Right cardiac atrium (tissue), 5 donors: Measurements from ENCODE around the gene CHST11. TPM values are rescaled to one million over a fixed set of nuclear protein-coding genes. Genes with fewer than 3 reads are reported as not detected.
"Not testable (repeated sequence)": the region's sequence is repeated elsewhere in the genome, so short reads cannot be mapped to it uniquely, and the experiment has no call there.

Source experiments
- ATAC-seq, 2 donors: fragments of 200-7000 bp; cut with Tn5 transposase; one replicate each; pipeline versions ENCODE4 v1.8.0 to v1.9.1; 2020; ENCODE audit warnings: moderate library complexity in 2 of 2, mild to moderate bottlenecking in 1 of 2
- DNase-seq, 3 donors: peaks; one replicate each; pipeline ENCODE4 v3.0.0-alpha.2; 2020
- H3K27ac ChIP-seq: one replicate; pipeline ENCODE4 v1.5.1; 2013; ENCODE audit warnings: mild to moderate bottlenecking, low read length, control low read depth, moderate library complexity
- H3K27me3 ChIP-seq: one replicate; pipeline ENCODE4 v1.6.1; 2013; ENCODE audit not compliant: control insufficient read depth, insufficient read depth
- H3K4me1 ChIP-seq: one replicate; pipeline ENCODE4 v1.6.1; 2013; ENCODE audit warnings: low read length; ENCODE audit not compliant: control insufficient read depth, insufficient read depth
- H3K4me3 ChIP-seq: one replicate; pipeline ENCODE4 v1.5.1; 2013; ENCODE audit warnings: low read length, control low read depth
- H3K9me3 ChIP-seq: one replicate; pipeline ENCODE4 v1.6.1; 2013; ENCODE audit warnings: low read length; ENCODE audit not compliant: control insufficient read depth
- WGBS: extraction: QIAGEN DNeasy Blood & Tissue Kit; methylation state at CpG from one replicate; pipeline ENCODE4 v1.1.7; 2013; 5-methylcytosine and 5-hydroxymethylcytosine counted together
- intact Hi-C, 4 donors: fragments of 100-400 bp; cut with DNase I; formaldehyde crosslinking; loops; one replicate each; pipeline versions ENCODE4 v1.11.0 to v1.14.0; 2022 to 2023
- polyA plus RNA-seq: library from polyadenylated mRNA; stranded (reverse); fragments of 200-250 nt; gene quantifications from one replicate; pipeline ENCODE4 v1.2.3, GENCODE V29; 2013
- total RNA-seq, 4 donors: library from RNA; stranded (reverse); fragmentation: NEBNext Ultra II Directional; extraction: Animal tissue kit (Norgen Biotek cat#: 25700); gene quantifications; one replicate each; pipeline ENCODE4 v1.2.1, GENCODE V29; 2021
- donor health status: healthy with polysubstance abuse.
- donor health status: DM: no; HTN: yes; CAD: no.
- donor health status: DM: no; HTN: no; CAD: no.
- donor health status: DM: no; HTN: yes; CAD: no; lungs with severe emphysema.
- donor health status: DM: yes; HTN: yes; CAD: no.

CHST11 gene
- total and polyA plus RNA-seq, 5 donors = 3.1 to 11.8 (median 9.9) TPM

GRCh38 chr12:104613372-104613771 lies 156.6 kb downstream of the CHST11 start:
- 96% methylated on average over 3 of the region's 3 CpGs for WGBS
- H3K4me1 ChIP-seq, intact Hi-C loops, H3K9me3 ChIP-seq, H3K4me3 ChIP-seq, ATAC-seq, H3K27me3 ChIP-seq, H3K27ac ChIP-seq, DNase-seq: not testable (repeated sequence)

DNA sequence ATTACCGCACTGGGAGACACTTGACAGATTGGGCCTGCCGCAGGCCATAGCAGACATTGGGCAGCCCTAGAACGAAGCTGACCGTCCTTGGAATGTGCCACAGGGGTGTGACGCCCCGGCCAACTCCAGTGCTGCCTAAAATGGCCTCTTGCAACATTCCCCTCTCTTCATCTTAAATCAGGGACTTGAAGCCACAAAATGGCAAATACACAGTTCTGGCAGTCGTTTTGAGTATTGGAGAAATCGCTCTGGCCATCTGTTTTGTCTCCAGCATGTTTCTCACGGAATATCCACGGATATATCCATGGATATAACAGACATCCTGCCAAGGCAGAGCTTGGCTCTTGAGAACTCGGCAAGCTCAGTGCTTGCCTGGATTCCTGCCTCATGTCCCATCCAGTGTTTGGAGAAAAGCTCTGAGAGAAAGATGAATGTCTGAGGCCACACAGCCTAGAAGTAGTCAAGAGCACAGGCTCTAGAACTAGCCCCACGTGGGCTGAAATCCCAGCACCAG lies 158.4 kb downstream of the CHST11 start:
- ATAC-seq (peak; percentile 88 to 93), DNase-seq (peak; percentile 70 to 90 (median 84))
- intact Hi-C loops = no loop called here
- Histone ChIP-seq H3K27ac (peak overlapping the region; percentile 48), H3K4me1 (no peaks in the 10 kb centered on the region), H3K27me3 (no peaks in the 10 kb centered on the region), H3K4me3 (no peak overlapping the region), H3K9me3 (no peaks in the 10 kb centered on the region)
- 45% methylated on average over 12 of the region's 12 CpGs for WGBS

GRCh38 chr12:104618691-104619090 lies 161.9 kb downstream of the CHST11 start:
- no peaks in the 10 kb centered on the region for H3K27me3 ChIP-seq
- no peak for DNase-seq
- peaks cover 3% of the 10 kb centered on the region for H3K4me1 ChIP-seq
- intact Hi-C loops = no loop called here
- H3K27ac ChIP-seq = no peak overlapping the region
- no peaks in the 10 kb centered on the region for H3K9me3 ChIP-seq
- WGBS = 88% methylated on average over 5 of the region's 5 CpGs
- no peak for ATAC-seq
- H3K4me3 ChIP-seq = no peak overlapping the region

- no peak for ATAC-seq
- no peak overlapping the region for H3K4me3 ChIP-seq
- no peak for DNase-seq
- WGBS = 75% methylated on average over 7 of the region's 7 CpGs
- no peaks in the 10 kb centered on the region for H3K9me3 ChIP-seq
- H3K27me3 ChIP-seq = no peaks in the 10 kb centered on the region
- H3K4me1 ChIP-seq = peaks cover 3% of the 10 kb centered on the region
- H3K27ac ChIP-seq = no peak overlapping the region
- intact Hi-C loops = no loop called here
Measured at GRCh38 chr12:104619305-104619704, 162.6 kb downstream of the CHST11 start.

DNA sequence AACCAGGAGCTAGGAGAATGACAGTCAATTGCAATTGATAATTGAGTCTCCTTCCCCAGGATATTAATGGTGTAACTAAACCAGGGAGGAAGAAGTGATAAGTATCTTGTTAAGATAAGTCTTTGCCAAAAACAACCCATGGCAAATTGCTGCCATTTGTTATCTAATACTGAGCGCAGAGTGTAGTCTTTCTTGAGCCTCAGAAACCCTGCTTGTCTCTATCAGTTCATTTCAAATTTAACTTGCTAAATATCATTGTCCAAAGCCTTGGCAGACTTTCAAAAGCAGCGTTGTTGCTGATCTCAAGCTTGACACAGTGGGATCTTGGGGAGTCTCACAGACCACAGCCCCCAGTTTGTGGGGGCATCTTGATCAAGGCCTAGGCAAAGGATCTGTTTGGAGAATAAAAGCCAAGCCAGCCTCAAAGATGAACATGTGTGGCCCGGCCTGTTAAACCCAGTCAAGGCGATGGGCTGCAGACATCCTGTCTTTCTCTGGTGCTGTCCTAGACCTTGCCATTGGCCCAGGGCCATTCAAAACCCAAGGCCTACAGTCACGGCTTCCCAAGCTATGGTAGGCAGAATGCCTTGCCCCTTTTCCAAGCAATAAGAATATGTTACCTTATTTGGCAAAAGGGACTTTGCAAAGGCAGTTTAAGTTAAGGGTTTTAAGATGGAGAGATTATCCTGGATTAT lies 164.2 kb downstream of the CHST11 start:
- Histone ChIP-seq H3K9me3 (no peaks in the 10 kb centered on the region), H3K4me1 (peaks cover 3% of the 10 kb centered on the region), H3K4me3 (no peak overlapping the region), H3K27me3 (no peaks in the 10 kb centered on the region), H3K27ac (no peak overlapping the region)
- intact Hi-C loops = loop anchor here in 1 of 4 donors (5.0 kb wide), 1 partner anchor 231 kb away; no protein-coding TSS in a partner anchor
- DNase-seq (no peak), ATAC-seq (peak; percentile 36 to 51)
- 48% methylated on average over 5 of the region's 5 CpGs for WGBS

GRCh38 chr12:104622928-104623327 lies 166.2 kb downstream of the CHST11 start:
- no peak for ATAC-seq
- 67% methylated on average over 3 of the region's 3 CpGs for WGBS

DNA sequence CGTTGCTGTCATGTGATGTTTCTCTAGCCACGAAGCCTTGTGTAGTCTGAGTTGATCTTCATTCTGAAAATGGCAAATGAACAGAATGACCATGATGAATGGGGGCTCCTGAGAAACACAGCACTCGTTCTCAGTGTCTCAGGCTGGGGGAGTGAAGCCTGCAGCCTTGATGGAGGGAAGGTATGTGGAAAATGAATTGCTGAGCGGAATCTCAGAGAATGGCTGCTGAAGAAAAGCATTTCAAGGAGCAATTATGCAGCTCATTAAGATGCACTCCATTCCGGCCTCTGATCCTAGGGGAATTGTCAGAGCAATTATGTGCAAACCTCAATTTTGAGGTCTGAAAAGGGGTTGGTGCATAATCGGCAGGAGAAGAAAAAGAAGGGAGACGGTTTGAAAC lies 167.1 kb downstream of the CHST11 start:
- Histone ChIP-seq H3K27me3 (no peaks in the 10 kb centered on the region), H3K9me3 (no peaks in the 10 kb centered on the region), H3K4me1 (peaks cover 3% of the 10 kb centered on the region), H3K27ac (no peak overlapping the region), H3K4me3 (no peak overlapping the region)
- DNase-seq = no peak
- 79% methylated on average over 7 of the region's 7 CpGs for WGBS
- intact Hi-C loops = loop anchor here in 1 of 4 donors (5.0 kb wide), 1 partner anchor 228 kb away; no protein-coding TSS in a partner anchor
- ATAC-seq = no peak

More at GRCh38 chr12:104622928-104623327, 166.2 kb downstream of the CHST11 start:
- intact Hi-C loops = loop anchor here in 1 of 4 donors (5.0 kb wide), 1 partner anchor 229 kb away; no protein-coding TSS in a partner anchor
- DNase-seq = no peak
- H3K9me3 ChIP-seq = no peaks in the 10 kb centered on the region
- H3K27me3 ChIP-seq = no peaks in the 10 kb centered on the region
- H3K4me3 ChIP-seq = no peak overlapping the region
- no peak overlapping the region for H3K27ac ChIP-seq
- H3K4me1 ChIP-seq = peaks cover 3% of the 10 kb centered on the region

DNA sequence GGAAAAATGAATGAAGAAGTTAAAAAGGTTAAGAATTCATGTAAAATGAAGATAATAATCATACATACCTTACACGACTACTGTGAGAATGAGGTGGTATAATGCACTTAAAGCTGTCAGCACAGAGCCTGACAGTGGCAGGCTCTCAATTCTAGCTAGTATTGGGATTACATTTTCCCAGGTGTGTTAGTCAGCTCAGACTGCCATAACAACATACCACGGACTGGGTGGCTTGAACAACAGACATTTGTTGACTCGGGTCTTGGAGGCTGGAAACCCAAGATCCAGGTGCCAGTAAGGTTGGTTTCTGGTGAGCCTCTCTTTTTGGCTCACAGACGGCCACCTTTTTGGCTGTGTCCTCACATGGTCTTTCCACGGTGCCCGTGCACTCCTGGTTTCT lies 167.8 kb downstream of the CHST11 start:
- intact Hi-C loops = loop anchor here in 1 of 4 donors (5.0 kb wide), 1 partner anchor 228 kb away; no protein-coding TSS in a partner anchor
- DNase-seq (no peak), ATAC-seq (no peak)
- Histone ChIP-seq H3K4me1 (peaks cover 3% of the 10 kb centered on the region), H3K27ac (no peak overlapping the region), H3K4me3 (no peak overlapping the region), H3K9me3 (no peaks in the 10 kb centered on the region), H3K27me3 (no peaks in the 10 kb centered on the region)
- WGBS = 89% methylated on average over 6 of the region's 6 CpGs

DNA sequence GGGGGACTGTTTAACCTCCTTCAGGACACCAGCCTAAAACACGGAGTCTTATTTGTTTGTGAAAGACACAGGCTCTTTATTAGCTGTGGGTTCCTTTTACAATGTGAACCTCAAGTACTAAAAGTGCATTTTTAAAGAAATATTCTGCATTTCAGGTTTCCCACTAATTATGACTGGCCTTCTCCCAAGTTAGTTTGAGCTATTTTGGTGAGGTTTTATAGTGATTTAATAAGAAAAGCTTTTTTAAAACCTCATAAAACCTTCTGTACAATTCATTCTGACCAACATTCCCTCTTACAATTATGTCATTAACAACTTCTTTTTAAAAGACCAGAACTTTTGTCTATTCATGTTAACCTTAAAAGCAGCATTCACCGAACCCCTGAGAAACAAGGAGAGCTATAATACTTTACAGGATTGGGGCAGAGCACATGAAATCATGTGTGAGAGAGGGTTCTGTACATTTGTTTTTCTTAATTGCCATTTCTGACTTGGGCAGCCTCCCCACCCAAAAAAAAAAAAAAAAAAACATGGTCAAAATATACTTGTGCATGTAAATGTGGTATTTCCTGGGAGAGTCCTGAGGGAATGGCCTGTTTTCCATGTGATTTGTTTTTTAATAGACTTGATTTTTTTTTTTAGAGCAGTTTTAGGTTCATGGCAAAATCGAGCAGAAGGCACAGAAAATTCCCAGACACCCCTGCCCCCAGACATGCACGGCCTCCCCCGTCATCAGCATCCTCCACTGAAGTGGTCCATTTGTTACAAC lies 169.5 kb downstream of the CHST11 start:
- intact Hi-C loops = no loop called here
- H3K9me3 ChIP-seq = no peaks in the 10 kb centered on the region
- H3K4me3 ChIP-seq = no peak overlapping the region
- H3K27ac ChIP-seq = no peak overlapping the region
- DNase-seq = no peak
- ATAC-seq = no peak
- no peaks in the 10 kb centered on the region for H3K27me3 ChIP-seq
- WGBS = 83% methylated on average over 5 of the region's 5 CpGs
- no peaks in the 10 kb centered on the region for H3K4me1 ChIP-seq

GRCh38 chr12:104627231-104627989 lies 170.7 kb downstream of the CHST11 start:
- 79% methylated on average over 7 of the region's 7 CpGs for WGBS
- intact Hi-C loops = no loop called here
- Histone ChIP-seq H3K4me3 (no peak overlapping the region), H3K27me3 (no peaks in the 10 kb centered on the region), H3K4me1 (no peaks in the 10 kb centered on the region), H3K9me3 (no peaks in the 10 kb centered on the region), H3K27ac (no peak overlapping the region)
- ATAC-seq = no peak
- no peak for DNase-seq
